ENCODE results near the gene PTGS2.

The PTGS2 gene

GRCh38 chr1:186680245-186681061 lies at the start of gene PTGS2 (continued):
- TF ChIP-seq ZNF449 (tag by site-specific recombination; IDR thresholded peaks at IDR 0.05) (peak; percentile 73), ZNF530 (tag by site-specific recombination; IDR thresholded peaks at IDR 0.05; ENCODE audit: low read depth) (no peak), ZNF610 (tag by site-specific recombination; IDR thresholded peaks at IDR 0.05; ENCODE audit: borderline replicate concordance) (0 out of 2 replicates have a peak, but pooled peaks have one; percentile 29), IKZF3 (tag by site-specific recombination; IDR thresholded peaks at IDR 0.05) (no peak), ZNF132 (tag by site-specific recombination; IDR thresholded peaks at IDR 0.05; ENCODE audit: borderline replicate concordance) (no peak), GLIS1 (tag by site-specific recombination; IDR thresholded peaks at IDR 0.05) (peak; percentile 79), ZNF561 (tag by site-specific recombination; IDR thresholded peaks at IDR 0.05; ENCODE audit: borderline replicate concordance) (peak; percentile 8; the same call in 1 of the 2 replicates), ZNF311 (tag by site-specific recombination; IDR thresholded peaks at IDR 0.05; ENCODE audit: borderline replicate concordance) (no peak), ZNF280D (tag by site-specific recombination; IDR thresholded peaks at IDR 0.05) (no peak), ZNF518A (tag by site-specific recombination; conservative IDR thresholded peaks at IDR 0.05; ENCODE audit: low read depth) (0 out of 2 replicates have a peak, but pooled peaks have one; percentile 22), ZNF792 (tag by site-specific recombination; IDR thresholded peaks at IDR 0.05) (no peak), ZNF133 (tag by site-specific recombination; IDR thresholded peaks at IDR 0.05) (no peak), ZBTB48 (tag by site-specific recombination; IDR thresholded peaks at IDR 0.05) (no peak), ZNF501 (tag by site-specific recombination; IDR thresholded peaks at IDR 0.05) (no peak; the same call in 1 of the 2 replicates), ZEB2 (tag by site-specific recombination; IDR thresholded peaks at IDR 0.05) (peak; percentile 58; the same call in 1 of the 2 replicates), ZNF2 (tag by site-specific recombination; IDR thresholded peaks at IDR 0.05) (no peak), ZNF623 (tag by site-specific recombination; IDR thresholded peaks at IDR 0.05) (no peak), ZNF302 (tag by site-specific recombination; IDR thresholded peaks at IDR 0.05; ENCODE audit: low read depth) (no peak), ZNF548 (tag by site-specific recombination; IDR thresholded peaks at IDR 0.05) (no peak), ZNF362 (tag by site-specific recombination; IDR thresholded peaks at IDR 0.05) (no peak), ZNF768 (tag by site-specific recombination; IDR thresholded peaks at IDR 0.05) (no peak), ZNF624 (tag by site-specific recombination; IDR thresholded peaks at IDR 0.05) (no peak), HIC1 (tag by site-specific recombination; IDR thresholded peaks at IDR 0.05) (peak; percentile 51; the same call in 1 of the 2 replicates), EGR2 (tag by site-specific recombination; IDR thresholded peaks at IDR 0.05; ENCODE audit: low read depth) (peak; percentile 38), ZNF24 (tag by site-specific recombination; IDR thresholded peaks at IDR 0.05) (no peak), MEIS1 (CRISPR knock-in tag; IDR thresholded peaks at IDR 0.05; ENCODE audit: borderline replicate concordance) (no peak)
